CD8-positive, alpha-beta memory T cell (primary cell): ENCODE data around the gene KRTAP9-9. TPM values are rescaled to one million over a fixed set of nuclear protein-coding genes. Genes with fewer than 3 reads are reported as not detected.
A peak's percentile ranks its signal among the peaks of the same experiment; 100 is the strongest.
"Not testable (repeated sequence)": the region's sequence is repeated elsewhere in the genome, so short reads cannot be mapped to it uniquely, and the experiment has no call there.

Experiments used
- CTCF ChIA-PET: fragments of 350-600 bp; sonication (Branson Sonifier 250); formaldehyde crosslinking; loops from one replicate; lab custom pipeline; 2021; ENCODE audit warnings: antibody characterized with exemption; lab: Charles Lee
- POLR2A ChIA-PET: fragments of 350-600 bp; sonication (Branson Sonifier 250); formaldehyde crosslinking; loops from one replicate; lab custom pipeline; 2021; ENCODE audit warnings: antibody characterized with exemption; lab: Charles Lee
- DNase-seq, 5 donors: peaks; one replicate each; pipeline versions ENCODE4 v3.0.0 to v3.0.0-alpha.2; 2020 to 2022; ENCODE audit warnings: mixed read lengths in 1 of 5
- H3K27ac ChIP-seq: one replicate; pipeline ENCODE4 v1.7.0; 2013; ENCODE audit warnings: low read depth, mild to moderate bottlenecking, low read length, moderate library complexity
- H3K27me3 ChIP-seq: 2 replicates; pipeline ENCODE4 v1.7.0; 2013; ENCODE audit warnings: low read length, mild to moderate bottlenecking; ENCODE audit not compliant: insufficient read depth, poor library complexity, severe bottlenecking
- H3K36me3 ChIP-seq: 2 replicates; pipeline ENCODE4 v1.7.0; 2013; ENCODE audit warnings: mild to moderate bottlenecking, low read length, moderate library complexity; ENCODE audit not compliant: insufficient read depth
- H3K4me1 ChIP-seq: 2 replicates; pipeline ENCODE4 v1.7.0; 2013; ENCODE audit warnings: mild to moderate bottlenecking, low read length, moderate library complexity; ENCODE audit not compliant: insufficient read depth
- H3K4me3 ChIP-seq: 2 replicates; pipeline ENCODE4 v1.7.0; 2013; ENCODE audit warnings: mild to moderate bottlenecking, low read length
- H3K9me3 ChIP-seq: 2 replicates; pipeline ENCODE4 v1.7.0; 2013; ENCODE audit warnings: mild to moderate bottlenecking, low read length
- H3K27ac Mint-ChIP-seq, 8 donors: one replicate each; pipeline ENCODE4 v1.8.0; 2020 to 2021; ENCODE audit warnings: mixed read lengths in 8 of 8, mild to moderate bottlenecking in 6 of 8, inconsistent platforms in 3 of 8, moderate library complexity in 3 of 8
- H3K27me3 Mint-ChIP-seq, 2 donors: one replicate each; pipeline ENCODE4 v1.8.0; 2020 to 2021; ENCODE audit warnings: mixed read lengths in 2 of 2, mild to moderate bottlenecking in 1 of 2, moderate library complexity in 1 of 2
- H3K36me3 Mint-ChIP-seq, 3 donors: one replicate each; pipeline ENCODE4 v1.8.0; 2020 to 2021; ENCODE audit warnings: mixed read lengths in 3 of 3, inconsistent platforms in 1 of 3, mild to moderate bottlenecking in 1 of 3
- H3K4me1 Mint-ChIP-seq, 3 donors: one replicate each; pipeline ENCODE4 v1.8.0; 2020 to 2021; ENCODE audit warnings: mixed read lengths in 3 of 3, inconsistent platforms in 1 of 3, mild to moderate bottlenecking in 1 of 3
- H3K4me3 Mint-ChIP-seq, 7 donors: one replicate each; pipeline ENCODE4 v1.8.0; 2020 to 2021; ENCODE audit warnings: mixed read lengths in 7 of 7, mild to moderate bottlenecking in 6 of 7, moderate library complexity in 4 of 7, inconsistent platforms in 2 of 7
- H3K9me3 Mint-ChIP-seq, 5 donors: one replicate each; pipeline ENCODE4 v1.8.0; 2020 to 2022; ENCODE audit warnings: mixed read lengths in 5 of 5, mild to moderate bottlenecking in 3 of 5, moderate library complexity in 2 of 5, inconsistent platforms in 1 of 5
- polyA plus RNA-seq: library from polyadenylated mRNA; unstranded; fragments of 300-500 nt; fragmentation: Illumina TruSeq; gene quantifications from one replicate; pipeline ENCODE4 v1.2.3, GENCODE V29; 2021
- total RNA-seq, 2 experiments: library from RNA; stranded (reverse); gene quantifications; one replicate each; pipeline ENCODE4 v1.2.3, GENCODE V29; 2021

KRTAP9-9 gene
- total RNA-seq: not detected
- polyA plus RNA-seq: not detected

DNA sequence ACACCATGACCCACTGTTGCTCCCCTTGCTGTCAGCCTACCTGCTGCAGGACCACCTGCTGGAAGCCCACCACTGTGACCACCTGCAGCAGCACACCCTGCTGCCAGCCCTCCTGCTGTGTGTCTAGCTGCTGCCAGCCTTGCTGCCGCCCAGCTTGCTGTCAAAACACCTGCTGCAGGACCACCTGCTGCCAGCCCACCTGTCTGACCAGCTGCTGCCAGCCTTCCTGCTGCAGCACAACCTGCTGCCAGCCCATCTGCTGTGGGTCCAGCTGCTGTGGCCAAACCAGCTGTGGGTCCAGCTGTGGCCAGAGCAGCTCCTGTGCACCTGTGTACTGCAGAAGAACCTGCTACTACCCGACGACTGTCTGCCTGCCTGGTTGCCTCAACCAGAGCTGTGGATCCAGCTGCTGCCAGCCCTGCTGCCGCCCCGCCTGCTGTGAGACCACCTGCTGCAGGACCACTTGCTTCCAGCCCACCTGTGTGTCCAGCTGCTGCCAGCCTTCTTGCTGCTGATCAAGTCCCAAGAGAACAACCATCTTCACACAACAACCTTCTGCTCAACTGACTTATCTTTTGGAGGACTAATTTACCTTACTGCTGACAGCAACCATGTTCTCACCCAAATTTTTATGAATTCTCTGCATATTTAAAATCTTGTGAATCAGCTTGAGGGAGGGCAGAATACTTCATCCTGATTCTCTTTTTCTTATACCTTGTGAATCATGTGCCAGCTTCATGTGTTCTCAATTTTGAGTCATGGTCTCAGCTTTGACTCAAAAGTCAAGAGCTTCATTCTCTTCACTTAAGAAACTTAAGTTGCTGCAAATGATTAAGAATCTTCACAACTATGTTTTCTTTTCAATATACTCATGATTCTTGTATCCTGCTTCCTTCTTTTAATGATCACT is at the start of gene KRTAP9-9:
TSS of gene KRTAP9-9 (plus strand) at position 4 of the 910 bp plus-strand sequence.
- H3K4me3 Mint-ChIP-seq, H3K9me3 ChIP-seq, H3K27ac ChIP-seq, H3K4me3 ChIP-seq, H3K9me3 Mint-ChIP-seq, H3K27me3 ChIP-seq, CTCF ChIA-PET, POLR2A ChIA-PET, H3K4me1 ChIP-seq, H3K4me1 Mint-ChIP-seq, DNase-seq, H3K36me3 Mint-ChIP-seq, H3K36me3 ChIP-seq: not testable (repeated sequence)
- Mint-ChIP-seq H3K27ac (peak within 1 kb of the TSS in 1 of 8 donors; percentile 48), H3K27me3 (peaks cover 18 to 67% of the 10 kb centered on the region in 2 donors)

DNA sequence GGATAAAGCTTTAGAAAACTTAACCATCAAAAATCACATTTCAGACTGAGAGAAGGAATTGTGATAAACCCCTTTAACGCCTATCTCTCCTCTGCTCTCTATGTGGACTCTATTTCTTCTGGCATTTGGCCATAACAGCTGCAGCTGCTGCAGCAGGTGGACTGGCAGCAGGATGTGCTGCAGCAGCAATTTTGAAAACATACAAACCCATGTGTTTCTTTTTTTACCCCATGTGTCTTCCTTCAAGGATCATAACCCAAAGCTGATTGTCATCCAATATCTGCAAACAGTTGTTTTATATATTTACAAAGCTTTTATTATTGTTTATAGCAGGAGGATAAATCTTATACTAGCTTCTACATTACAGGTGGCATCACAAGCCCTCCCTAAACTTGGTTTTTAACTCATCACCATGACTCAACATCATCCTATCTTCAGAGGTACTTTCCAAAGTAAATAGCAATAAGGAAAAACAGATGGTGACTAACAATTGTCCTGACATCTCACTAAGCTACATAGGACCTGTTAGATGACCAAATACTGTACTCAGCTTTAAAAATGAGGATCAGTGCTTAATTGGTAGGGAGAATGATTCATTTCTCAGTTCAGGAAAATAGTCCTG is 43.2 kb upstream of the KRTAP9-9 start:
- POLR2A ChIA-PET: no interaction called here
- DNase-seq: no peak
- H3K4me1 Mint-ChIP-seq: no peaks in the 10 kb centered on the region

DNA sequence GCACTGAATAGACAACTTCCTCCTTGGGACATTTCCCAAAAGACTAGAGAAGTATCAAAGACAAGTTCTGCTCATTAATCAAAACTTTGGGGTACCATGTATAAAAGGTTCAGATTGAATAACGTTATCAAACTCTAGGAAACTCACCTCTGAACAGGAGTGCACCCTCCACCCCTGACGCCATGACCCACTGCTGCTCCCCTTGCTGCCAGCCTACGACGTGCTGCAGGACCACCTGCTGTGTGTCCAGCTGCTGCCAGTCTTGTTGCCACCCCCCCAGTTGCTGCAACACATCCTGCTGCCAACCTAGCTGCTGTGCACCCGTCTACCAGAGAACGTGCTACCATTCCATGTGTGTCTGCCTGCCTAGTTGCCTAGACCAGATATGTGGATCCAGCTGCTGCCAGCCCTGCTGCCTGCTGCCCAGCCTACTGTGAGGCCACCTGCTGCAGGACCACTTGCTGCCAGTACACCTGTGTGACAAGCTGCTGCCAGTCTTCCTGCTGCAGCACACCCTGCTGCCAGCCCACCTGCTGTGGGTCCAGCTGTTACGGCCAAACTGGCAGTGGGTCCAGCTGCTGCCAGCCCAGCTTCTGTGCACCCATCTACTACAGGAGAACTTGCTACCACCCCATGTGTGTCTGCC is 42.5 kb upstream of the KRTAP9-9 start:
- Mint-ChIP-seq H3K27me3 (peaks cover 8 to 76% of the 10 kb centered on the region in 2 donors), H3K36me3 (peaks cover 0 to 1% (median 0%) of the 10 kb centered on the region in 3 donors), H3K4me1 (no peaks in the 10 kb centered on the region), H3K9me3 (peaks cover 0 to 3% (median 0%) of the 10 kb centered on the region in 5 donors), H3K27ac (peak overlapping the region in 1 of 8 donors; percentile 30), H3K4me3 (no peak overlapping the region)
- Histone ChIP-seq H3K9me3 (no peaks in the 10 kb centered on the region), H3K4me3 (no peak overlapping the region), H3K27me3 (peaks cover 10% of the 10 kb centered on the region), H3K36me3 (no peaks in the 10 kb centered on the region), H3K27ac (no peak overlapping the region), H3K4me1 (no peaks in the 10 kb centered on the region)
- DNase-seq: no peak
- ChIA-PET POLR2A (no interaction called here), CTCF (interaction anchor here (2.2 kb wide), 1 partner anchor 110 kb away, joined by 5 read pairs; no protein-coding TSS in a partner anchor)

More for the DNA sequence above, 43.2 kb upstream of the KRTAP9-9 start:
- CTCF ChIA-PET: interaction anchor here (2.2 kb wide), 1 partner anchor 111 kb away, joined by 5 read pairs; no protein-coding TSS in a partner anchor
- H3K36me3 ChIP-seq: no peaks in the 10 kb centered on the region
- no peaks in the 10 kb centered on the region for H3K4me1 ChIP-seq
- H3K27me3 ChIP-seq: peaks cover 10% of the 10 kb centered on the region
- H3K4me3 ChIP-seq: no peak overlapping the region
- H3K4me3 Mint-ChIP-seq: no peak overlapping the region
- H3K9me3 ChIP-seq: no peaks in the 10 kb centered on the region
- no peak overlapping the region for H3K27ac Mint-ChIP-seq
- H3K27me3 Mint-ChIP-seq: peaks cover 10 to 73% of the 10 kb centered on the region in 2 donors
- peaks cover 0 to 3% (median 0%) of the 10 kb centered on the region in 5 donors for H3K9me3 Mint-ChIP-seq
- no peak overlapping the region for H3K27ac ChIP-seq
- peaks cover 0 to 1% (median 0%) of the 10 kb centered on the region in 3 donors for H3K36me3 Mint-ChIP-seq

DNA sequence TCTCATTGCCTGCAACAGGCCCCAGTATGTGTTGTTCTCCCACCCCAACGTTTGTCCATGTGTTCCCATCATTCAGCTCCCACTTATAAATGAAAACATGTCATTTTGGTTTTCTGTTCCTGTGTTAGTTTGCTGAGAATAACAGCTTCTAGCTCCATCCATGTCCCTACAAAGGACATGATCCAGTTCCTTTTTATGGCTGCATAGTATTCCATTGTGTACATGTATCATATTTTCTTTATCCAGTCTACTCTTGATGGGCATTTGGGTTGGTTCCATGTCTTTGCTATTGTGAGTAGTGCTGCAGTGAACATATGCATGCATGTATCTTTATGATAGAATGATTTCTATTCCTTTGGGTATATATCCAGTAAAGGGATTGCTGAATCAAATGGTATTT is 39.5 kb upstream of the KRTAP9-9 start:
- no peak overlapping the region for H3K27ac ChIP-seq
- no peaks in the 10 kb centered on the region for H3K9me3 ChIP-seq
- H3K36me3 ChIP-seq: no peaks in the 10 kb centered on the region
- no peak overlapping the region for H3K4me3 ChIP-seq
- peaks cover 0 to 8% (median 4%) of the 10 kb centered on the region in 5 donors for H3K9me3 Mint-ChIP-seq
- POLR2A ChIA-PET: no interaction called here
- no peak overlapping the region for H3K4me3 Mint-ChIP-seq
- H3K4me1 ChIP-seq: no peaks in the 10 kb centered on the region
- H3K36me3 Mint-ChIP-seq: peaks cover 0 to 8% (median 0%) of the 10 kb centered on the region in 3 donors
- CTCF ChIA-PET: no interaction called here
- no peaks in the 10 kb centered on the region for H3K27me3 ChIP-seq
- no peak overlapping the region for H3K27ac Mint-ChIP-seq
- peaks cover 6 to 58% of the 10 kb centered on the region in 2 donors for H3K27me3 Mint-ChIP-seq
- H3K4me1 Mint-ChIP-seq: no peaks in the 10 kb centered on the region
- no peak for DNase-seq

DNA sequence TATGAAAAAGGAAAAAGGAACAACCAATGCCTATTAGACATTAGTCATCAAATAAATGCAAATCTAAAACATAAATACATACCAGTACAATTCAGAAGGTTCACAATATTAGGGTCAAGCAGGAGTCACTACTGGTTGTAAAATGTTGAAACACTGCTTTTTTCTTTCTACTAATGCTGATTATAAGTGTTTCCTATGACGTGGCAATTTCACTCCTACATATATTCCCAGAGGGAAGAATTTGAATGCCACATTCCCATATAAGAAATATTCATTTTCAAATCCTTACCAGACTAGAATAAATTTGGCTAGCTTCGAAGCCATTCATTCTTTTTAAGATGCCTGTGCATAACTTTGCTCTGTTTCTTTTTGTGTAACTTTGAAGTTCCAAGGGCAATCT is 31.4 kb upstream of the KRTAP9-9 start:
- ChIA-PET POLR2A (no interaction called here), CTCF (no interaction called here)
- H3K27ac Mint-ChIP-seq: no peak overlapping the region
- H3K27me3 Mint-ChIP-seq: peaks cover 11 to 12% of the 10 kb centered on the region in 2 donors
- H3K9me3 Mint-ChIP-seq: peaks cover 0 to 9% (median 4%) of the 10 kb centered on the region in 5 donors
- Histone ChIP-seq H3K27ac (no peak overlapping the region), H3K9me3 (no peaks in the 10 kb centered on the region), H3K36me3 (no peaks in the 10 kb centered on the region), H3K4me3 (no peak overlapping the region), H3K27me3 (no peaks in the 10 kb centered on the region), H3K4me1 (no peaks in the 10 kb centered on the region)
- DNase-seq: no peak
- H3K36me3 Mint-ChIP-seq: peaks cover 0 to 9% (median 0%) of the 10 kb centered on the region in 3 donors
- no peak overlapping the region for H3K4me3 Mint-ChIP-seq
- no peaks in the 10 kb centered on the region for H3K4me1 Mint-ChIP-seq

DNA sequence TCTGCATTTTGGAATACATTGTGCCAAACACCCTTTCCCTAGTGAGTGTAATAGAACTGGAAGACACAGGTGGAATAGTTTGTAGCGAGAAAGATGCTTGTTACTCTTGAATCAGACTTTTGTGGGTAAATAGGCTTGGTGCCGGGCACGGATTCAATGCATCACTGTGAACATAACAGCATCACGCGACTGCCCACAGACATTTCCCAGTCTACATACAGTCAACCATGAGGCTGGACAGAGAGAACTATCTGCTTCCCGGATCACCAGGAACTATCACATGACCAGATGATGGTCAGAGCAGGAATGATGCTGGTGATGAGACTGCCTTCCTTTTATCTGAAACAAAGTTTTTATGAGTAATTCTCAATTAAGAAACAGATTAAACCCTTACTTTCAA is 29.1 kb upstream of the KRTAP9-9 start:
- ChIA-PET POLR2A (no interaction called here), CTCF (no interaction called here)
- no peaks in the 10 kb centered on the region for H3K9me3 Mint-ChIP-seq
- DNase-seq: no peak
- Histone ChIP-seq H3K9me3 (no peaks in the 10 kb centered on the region), H3K27me3 (no peaks in the 10 kb centered on the region), H3K4me1 (no peaks in the 10 kb centered on the region), H3K4me3 (no peak overlapping the region), H3K36me3 (no peaks in the 10 kb centered on the region), H3K27ac (no peak overlapping the region)
- H3K36me3 Mint-ChIP-seq: no peaks in the 10 kb centered on the region
- no peaks in the 10 kb centered on the region for H3K4me1 Mint-ChIP-seq
- no peak overlapping the region for H3K4me3 Mint-ChIP-seq
- no peak overlapping the region for H3K27ac Mint-ChIP-seq
- peaks cover 9 to 18% of the 10 kb centered on the region in 2 donors for H3K27me3 Mint-ChIP-seq

DNA sequence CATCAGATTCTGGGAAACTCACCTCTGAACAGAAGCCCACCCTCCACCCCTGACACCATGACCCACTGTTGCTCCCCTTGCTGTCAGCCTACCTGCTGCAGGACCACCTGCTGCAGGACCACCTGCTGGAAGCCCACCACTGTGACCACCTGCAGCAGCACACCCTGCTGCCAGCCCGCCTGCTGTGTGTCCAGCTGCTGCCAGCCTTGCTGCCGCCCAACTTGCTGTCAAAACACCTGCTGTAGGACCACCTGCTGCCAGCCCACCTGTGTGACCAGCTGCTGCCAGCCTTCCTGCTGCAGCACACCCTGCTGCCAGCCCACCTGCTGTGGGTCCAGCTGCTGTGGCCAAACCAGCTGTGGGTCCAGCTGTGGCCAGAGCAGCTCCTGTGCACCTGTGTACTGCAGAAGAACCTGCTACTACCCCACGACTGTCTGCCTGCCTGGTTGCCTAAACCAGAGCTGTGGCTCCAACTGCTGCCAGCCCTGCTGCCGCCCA is 28.5 kb upstream of the KRTAP9-9 start, which contains the start of gene KRTAP9-2:
TSS of gene KRTAP9-2 (plus strand) at position 51 of the 498 bp plus-strand sequence. CDS start at position 58, 7 bp downstream.
- H3K4me1 ChIP-seq, H3K27me3 ChIP-seq, H3K27ac ChIP-seq, H3K4me3 Mint-ChIP-seq, H3K36me3 Mint-ChIP-seq, DNase-seq, POLR2A ChIA-PET, H3K27ac Mint-ChIP-seq, H3K9me3 ChIP-seq, H3K9me3 Mint-ChIP-seq, H3K36me3 ChIP-seq, H3K4me3 ChIP-seq, H3K4me1 Mint-ChIP-seq, CTCF ChIA-PET: not testable (repeated sequence)
- peaks cover 7 to 20% of the 10 kb centered on the region in 2 donors for H3K27me3 Mint-ChIP-seq
